Measurements from ENCODE around the gene TARBP1.
"Not testable (repeated sequence)": the region's sequence is repeated elsewhere in the genome, so short reads cannot be mapped to it uniquely, and the experiment has no call there.

The TARBP1 gene

DNA sequence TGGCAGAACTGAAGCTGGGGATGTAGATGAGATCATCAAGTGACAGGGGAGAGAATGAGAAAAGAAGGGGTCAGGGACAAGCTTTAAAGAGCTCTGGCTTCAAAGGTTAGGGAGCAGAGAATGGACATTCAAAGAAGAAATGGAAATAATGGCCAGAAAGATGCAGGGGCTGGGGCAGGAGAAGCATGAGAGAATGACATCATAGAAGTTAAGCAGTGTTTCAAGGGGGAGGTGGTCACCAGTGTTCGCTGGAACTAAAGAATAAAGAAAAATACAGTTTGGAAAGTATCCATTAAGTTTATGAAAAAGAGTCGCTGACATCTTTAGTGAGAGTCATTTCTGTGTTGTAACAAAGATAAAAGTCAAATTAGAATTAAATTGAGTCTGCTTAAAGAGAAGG lies 44.3 kb downstream of the TARBP1 start:
- no peak for DNase-seq

DNA sequence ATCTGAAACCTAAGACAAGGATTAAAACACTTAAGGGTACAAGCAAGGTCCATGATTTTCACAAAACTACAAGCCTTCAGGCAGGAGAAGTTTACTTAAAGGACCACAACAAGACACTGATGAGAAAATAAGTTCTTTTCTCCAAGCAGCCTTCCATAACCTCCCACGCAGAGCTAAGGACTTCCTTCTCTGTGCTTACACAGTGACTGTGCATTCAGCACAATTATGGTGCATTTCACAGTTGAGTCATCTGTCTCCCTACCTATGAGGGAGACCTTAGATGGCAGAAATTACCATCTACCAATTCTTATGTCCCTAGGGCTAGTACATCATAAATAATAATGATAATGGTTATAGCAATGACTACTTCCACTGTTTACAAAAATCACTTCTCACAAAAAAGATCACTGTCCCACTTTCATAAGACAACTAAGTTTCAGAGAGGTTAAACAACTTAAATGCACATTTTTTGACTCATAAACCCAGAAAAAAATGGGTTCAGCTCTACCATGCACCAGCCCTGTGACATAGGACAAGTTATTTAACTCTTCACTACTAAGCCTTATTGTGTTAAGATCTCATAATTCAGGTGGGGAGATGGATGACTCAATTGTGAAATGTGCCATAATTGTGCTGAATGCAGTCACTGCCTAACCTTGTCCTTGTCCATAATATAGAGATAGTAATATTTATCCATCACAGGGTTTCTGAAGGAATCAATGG lies 45.3 kb downstream of the TARBP1 start:
- no peak for DNase-seq

DNA sequence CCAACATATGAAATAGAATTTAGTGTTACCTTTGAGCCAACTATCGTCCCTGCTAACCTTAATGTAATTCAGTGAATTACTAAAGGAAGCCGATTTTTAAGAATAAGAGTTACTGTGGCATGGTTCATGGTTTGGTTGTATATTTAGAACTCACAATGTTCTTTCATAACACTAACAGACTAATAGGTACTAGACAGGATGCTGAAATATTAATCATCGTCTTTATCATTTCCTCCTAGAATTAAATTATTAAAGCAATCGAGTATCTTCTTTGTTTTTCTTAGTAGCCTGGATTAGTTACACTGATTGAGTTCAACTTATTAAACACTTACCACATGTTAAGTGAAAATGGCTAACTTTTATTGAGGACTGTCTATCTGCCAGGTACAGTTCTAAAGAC lies 47.7 kb downstream of the TARBP1 start:
- no peak for DNase-seq

DNA sequence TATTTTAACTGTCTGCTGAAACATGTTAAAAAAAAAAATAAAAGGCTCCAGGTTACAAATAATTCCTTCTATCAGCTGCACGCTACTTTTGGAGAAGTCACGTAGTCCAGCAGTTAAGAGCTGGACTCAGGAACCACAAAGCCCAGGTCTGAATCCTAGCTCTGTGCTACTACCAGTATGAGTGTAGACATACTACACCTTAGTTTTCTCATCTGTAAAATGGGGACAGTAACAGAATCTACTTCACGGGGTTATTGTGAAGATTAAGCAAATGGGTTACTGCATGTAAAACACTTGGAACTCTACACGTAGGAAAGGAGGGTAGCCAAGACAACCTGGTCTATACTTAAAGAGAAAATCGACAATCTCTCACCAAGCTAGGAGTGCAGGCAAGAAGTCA lies 48.3 kb downstream of the TARBP1 start:
- no peak for DNase-seq

DNA sequence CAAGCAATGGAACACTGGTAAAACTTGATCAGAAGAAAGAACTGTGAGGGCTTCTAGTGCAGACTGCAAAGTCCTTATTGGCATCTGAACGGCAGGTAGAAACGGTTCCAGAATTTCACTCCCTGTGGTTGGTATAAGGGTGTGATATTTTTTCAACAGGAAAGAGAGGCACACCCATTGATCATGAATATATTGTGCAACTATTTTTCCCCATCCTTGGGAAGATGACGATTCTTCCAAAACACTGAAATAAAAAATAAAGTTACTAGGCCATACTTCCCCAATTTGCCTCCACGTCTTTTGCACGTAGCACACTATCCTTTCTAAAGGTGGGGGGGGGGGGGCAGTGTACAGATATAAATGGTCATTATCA lies 49.6 kb downstream of the TARBP1 start:
- no peak for DNase-seq

DNA sequence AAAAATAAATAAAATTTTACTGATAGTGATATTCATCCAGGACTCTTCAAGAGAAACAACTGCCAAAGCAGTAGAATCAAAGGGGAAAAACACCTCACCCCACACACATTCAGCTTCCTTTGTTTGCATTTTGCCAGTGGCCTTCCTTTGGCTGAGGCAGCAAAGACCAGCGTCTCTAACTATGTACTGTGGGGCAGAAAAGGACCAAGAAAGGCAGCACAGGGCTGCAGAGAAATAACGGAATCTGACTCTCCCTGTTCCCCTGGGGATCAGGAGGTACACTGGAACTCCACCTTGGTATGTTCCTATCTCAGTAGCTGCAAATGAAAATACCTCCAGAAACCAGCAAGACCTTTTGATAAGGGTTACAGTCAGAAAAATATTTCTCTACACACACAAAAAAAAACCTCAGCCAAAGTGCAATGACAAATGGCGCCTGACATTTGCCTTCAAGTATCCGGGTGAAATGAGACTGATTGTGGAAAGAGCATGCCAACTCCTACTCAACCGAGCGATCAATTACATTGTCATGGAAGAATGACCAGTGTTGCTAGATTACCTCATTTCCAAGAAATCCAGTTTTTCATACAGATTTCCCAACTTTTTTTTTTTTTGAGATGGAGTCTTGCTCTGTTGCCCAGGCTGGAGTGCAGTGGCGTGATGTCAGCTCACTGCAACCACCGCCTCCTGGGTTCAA lies 50.9 kb downstream of the TARBP1 start:
- no peak for DNase-seq

DNA sequence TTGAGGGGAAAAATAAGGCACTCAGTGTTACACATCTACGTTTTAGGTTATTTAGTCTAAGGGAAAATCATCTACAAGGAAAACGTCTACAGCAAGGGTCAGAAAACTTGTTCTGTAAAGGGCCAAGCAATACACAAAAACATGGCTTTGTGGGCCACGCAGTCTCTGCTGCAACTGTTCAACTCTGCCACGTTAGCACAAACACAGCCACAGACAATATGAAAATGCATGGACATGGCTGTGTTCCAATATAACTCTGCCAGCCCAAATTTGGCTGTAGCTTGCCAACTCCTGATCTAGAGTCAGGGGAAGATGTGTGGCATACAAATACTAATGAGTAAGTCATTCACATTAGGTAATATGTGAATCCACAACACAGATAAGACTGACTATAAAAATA lies 65.0 kb downstream of the TARBP1 start:
- no peak for DNase-seq

DNA sequence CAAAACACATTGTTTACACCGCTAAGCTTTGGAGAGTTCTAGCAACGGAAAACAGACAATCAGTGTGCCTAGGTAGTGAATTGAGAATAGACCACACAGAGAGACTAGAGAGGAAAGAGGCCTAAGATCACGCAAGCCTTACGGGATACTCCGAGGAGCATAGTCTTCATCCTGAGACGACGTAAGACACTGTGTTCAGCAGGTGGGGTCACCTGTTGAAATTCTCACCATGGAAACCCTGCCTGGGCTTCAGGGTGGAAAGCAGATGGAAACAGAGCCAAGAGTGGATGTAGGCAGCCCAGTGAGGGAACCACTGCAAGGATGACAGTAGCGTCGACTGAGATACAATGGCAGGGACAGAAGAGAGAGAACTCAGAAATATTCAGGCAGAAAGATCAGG lies 65.5 kb downstream of the TARBP1 start:
- DNase-seq: no peak

DNA sequence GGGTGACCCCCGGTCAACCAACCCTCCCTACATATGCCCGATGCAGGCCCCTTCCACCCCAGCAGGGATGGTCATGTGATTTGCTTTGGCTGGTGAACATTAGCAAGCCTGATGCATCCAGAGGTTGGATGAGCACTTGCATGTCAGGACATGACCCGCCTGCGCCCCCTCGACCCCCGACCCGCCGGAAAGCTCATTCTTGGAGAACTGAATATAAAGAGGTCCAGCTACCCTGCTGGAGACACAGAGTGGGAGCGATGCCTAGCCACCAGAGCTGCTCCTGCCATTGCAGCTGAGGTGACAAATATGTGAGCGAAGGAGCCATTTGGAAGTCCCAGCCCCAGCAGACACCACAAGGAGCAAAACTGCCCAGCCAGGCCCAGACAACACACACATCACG lies 66.1 kb downstream of the TARBP1 start:
- no peak for DNase-seq

DNA sequence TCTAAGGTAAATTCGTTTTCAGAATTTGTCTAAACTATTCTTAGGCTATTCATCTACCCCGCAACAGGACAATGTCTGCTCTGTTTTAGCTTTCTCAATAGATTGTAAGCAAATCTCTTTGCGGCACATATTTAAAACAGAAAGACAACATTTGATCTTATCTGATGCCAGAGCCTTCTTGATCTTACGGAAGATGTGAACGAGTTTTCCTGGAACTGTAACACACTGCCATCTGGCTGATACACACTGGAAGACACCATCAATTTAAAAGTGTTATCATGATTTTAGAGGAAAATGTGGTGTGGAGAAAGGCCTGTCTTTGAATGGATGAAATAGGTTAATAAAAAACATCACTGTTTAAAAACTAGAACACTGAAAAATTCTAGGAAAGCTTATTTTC lies 69.7 kb downstream of the TARBP1 start:
- no peak for DNase-seq

DNA sequence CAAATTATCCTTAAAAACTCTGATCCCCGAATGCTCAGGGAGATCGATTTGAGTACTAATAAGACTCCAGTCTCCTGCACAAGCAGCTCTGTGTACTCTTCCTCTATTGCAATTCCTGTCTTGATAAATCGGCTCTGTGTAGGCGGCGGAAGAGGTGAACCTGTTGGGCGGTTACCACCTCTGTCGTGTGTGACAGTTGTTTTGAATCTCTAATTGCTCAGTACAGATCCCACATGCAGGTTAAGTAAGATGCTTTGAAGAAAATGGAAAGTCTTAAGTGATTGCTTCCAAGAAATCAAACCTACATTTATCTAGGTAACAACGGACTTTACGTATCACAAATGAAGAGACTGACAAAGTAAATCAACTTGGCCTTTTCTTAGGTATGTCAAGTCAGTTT lies 70.2 kb downstream of the TARBP1 start:
- DNase-seq: peak; percentile 66 to 69

DNA sequence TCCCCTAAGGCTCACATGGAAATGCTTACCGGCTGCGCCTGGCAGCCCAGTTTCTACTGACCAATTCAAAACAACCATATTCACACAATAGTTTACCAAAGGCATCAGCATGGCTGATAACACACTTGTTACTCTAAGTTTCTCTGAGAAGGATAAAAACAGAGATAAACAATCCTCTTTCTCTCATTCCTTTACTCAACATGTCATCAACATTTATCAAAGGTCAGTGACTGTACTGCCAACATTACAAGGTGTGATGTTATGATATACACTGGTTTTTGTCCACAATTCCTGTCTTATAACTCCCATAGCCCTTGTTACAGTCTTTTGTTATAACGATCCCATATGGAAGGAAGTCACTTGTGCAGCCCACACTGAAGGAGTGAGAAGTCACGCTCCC lies 72.1 kb downstream of the TARBP1 start:
- no peak for DNase-seq

DNA sequence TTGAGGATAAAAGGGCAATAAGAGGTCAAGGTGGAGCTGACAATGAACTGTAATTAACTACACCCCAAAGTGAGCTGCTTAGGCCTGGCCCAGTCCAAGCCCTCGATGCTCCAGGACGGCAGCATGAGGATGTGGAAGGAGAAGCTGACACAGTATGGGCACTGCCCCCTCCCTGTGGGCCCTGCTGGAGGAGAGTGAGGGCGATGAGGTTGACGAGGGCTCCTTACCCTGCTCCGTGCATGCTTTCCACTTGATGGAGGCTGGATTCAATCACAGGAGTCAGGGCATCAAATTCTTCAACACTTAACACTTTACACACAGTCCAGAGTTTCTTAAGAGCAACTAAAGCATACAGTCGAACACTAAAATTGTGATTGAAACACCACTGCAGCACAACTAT lies 73.3 kb downstream of the TARBP1 start:
- DNase-seq: no peak

DNA sequence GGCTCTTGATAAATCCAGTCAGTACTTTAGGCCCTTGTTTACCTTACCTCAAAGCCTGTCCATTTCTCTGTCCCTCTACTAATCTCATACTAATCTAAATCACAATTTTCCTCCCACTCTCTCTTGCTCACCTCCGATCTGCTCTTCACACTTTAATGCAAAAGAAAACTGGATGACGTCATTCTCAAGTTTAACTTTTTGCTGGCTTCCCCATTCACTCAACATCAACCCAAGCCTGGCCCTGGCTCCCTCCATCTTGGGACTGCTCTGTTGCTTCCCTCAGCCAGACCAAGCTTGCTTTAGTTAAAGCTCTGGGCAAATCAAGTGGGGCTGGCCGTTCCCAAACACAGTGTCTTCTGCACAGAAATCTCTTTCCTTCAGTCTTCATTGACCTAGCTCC lies 76.0 kb downstream of the TARBP1 start:
- DNase-seq: no peak

DNA sequence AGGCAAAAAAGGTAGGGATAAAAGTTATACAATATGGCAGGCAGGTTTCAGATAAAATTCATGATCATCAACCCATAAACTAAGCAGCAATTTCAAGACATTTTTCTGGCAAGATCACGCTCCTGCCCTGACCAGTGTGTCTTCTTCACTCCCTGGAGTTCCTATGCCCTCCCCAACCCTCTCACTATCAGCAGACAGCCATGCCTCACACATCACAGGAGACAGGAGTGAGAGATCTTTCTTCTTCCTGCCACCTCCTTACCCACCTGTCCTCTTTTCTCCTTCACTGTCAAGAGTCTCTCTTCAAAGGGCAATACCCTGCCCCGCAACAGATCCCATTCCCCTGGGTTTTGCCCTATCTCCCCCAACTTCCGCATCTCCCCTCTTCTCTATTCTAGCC lies 77.3 kb downstream of the TARBP1 start:
- DNase-seq: no peak

DNA sequence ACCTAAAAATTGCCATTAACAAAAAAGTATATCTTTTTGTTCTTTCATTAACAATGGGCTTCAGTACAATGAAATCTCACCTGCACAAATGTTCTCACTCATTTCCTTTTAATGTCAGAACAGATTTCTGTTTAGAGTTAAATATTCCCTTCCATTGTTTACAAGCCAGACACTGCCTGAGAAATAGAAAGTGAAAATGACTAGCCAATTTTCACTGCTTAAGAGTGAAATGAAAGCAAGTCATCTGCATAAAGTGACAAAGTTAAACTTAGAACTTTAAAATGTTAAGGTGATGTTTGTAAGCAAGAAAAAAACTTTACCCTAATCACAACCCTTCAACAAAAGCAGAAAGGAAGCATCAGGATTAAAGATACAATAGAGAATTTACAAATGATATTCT lies 78.2 kb downstream of the TARBP1 start:
- DNase-seq: no peak

DNA sequence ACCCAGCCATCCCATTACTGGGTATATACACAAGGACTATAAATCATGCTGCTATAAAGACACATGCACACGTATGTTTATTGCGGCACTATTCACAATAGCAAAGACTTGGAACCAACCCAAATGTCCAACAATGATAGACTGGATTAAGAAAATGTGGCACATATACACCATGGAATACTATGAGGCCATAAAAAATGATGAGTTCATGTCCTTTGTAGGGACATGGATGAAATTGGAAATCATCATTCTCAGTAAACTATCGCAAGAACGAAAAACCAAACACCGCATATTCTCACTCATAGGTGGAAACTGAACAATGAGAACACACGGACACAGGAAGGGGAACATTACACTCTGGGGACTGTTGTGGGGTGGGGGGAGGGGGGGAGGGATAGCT lies 79.5 kb downstream of the TARBP1 start:
- not testable (repeated sequence) for DNase-seq

DNA sequence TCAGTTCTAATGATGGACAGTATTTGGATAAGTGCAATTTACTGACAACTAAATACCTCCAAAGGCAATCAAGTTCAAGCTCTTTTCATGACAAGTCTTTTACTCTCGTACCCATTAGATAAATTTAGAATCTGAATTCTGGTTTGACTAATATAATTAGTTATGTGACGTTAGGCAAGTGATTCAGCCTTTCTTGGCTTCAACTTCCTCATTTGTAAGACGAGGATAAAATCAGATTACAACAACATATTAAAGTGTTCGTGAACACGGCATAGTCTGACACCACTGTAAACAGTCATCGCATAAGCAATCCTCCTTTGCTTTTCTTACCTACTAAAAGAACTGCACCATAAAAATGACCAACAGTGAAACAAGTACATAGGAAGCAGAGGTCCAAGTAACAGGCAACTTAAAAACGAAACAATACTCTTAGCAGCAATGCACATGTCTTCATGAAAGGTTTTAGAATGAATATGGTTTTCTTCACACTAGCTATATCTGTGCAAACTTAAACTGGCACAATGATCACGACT lies 80.1 kb downstream of the TARBP1 start:
- no peak for DNase-seq

DNA sequence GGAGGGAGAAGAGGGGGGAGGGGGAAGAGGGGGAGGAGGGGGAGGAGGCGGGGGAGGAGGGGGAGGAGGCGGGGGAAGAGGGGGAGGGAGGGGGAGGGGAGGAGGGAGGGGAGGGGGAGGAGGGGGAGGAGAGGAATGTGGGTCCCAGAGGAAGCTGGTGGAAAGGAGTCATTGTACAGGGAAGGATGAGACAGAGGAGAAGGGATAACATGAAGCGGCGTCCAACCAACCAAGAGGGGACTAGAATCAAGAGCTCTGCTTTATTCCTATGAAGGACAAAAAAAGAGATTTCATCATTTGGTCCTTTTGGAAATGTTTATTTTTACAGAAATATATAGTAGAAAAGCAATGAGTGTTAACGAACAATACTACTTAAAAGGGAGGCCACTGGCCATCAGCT lies 81.2 kb downstream of the TARBP1 start:
- no peak for DNase-seq

DNA sequence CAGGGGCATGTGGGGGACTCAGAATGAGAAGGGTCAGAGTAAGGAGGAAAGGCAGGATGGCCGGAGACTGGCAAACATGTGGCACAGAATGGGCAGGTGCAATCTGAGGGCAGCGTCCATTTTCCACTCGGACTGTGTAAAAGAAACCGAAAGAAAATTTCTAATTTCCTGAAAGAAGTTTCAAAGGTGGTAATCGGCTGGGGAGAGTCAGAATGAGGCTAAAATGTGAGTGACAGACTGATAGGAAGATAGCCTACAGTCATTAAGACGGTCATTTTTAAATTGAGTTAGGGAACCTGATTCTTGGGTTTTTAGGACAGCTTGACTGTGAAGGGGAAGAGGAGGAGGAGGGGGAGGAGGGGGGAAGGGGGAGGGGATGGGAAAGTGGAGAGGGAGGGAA lies 82.1 kb downstream of the TARBP1 start:
- no peak for DNase-seq

DNA sequence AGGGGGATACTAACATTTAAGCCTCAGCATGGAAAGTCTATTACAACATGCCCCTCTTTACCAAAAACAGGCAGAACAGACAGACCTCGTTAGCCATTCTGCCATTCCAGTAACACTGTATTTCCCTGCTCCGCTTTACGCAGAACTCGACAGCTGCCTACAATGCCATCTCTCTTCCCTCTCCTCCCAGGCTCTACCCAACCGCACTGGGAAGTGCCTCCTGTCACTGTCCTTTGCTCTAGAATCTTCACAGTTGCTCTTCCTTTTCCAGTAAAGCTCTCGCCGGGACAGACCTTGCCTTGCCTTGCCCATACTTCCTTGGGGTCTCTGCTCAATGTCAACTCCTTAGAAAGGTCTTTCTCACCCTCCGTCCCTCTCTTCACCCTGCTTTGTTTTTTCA lies 82.9 kb downstream of the TARBP1 start:
- no peak for DNase-seq

DNA sequence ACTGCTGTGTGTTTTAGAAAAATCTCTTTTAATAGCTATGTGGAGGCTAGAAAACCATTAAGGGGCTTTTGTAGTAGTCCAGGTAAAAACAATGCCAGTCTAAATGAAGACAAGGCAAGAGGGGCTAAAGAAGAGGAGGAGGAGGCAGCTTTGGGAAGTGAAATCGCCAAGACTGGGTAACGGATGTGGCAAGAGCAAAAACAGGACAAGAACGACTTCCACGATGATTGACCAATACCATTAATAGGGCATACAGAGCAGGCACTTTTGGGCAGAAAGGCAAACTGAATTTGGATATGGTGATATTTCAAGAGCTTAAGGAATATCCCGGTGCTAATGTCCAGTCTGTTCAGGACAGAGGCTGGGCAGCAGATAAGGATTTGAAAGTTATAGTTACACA lies 83.7 kb downstream of the TARBP1 start:
- no peak for DNase-seq

DNA sequence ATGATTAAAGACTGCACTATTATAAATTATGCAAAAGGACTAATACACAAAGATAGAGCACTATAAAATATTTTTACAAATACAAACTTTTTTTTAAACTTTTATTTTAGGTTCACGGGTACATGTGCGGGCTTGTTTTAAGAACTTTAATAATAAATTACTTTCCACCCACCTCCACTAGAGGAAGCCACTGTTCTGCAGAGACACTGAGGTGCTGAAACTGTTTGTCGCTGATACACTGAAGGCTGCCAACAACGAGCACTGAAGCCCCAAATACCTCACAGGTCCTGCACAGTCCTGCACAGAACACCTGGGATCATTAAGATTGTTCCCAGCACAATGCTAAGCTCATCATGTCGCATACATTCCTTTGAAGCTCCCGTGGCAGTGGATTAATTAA lies 85.8 kb downstream of the TARBP1 start:
- no peak for DNase-seq

DNA sequence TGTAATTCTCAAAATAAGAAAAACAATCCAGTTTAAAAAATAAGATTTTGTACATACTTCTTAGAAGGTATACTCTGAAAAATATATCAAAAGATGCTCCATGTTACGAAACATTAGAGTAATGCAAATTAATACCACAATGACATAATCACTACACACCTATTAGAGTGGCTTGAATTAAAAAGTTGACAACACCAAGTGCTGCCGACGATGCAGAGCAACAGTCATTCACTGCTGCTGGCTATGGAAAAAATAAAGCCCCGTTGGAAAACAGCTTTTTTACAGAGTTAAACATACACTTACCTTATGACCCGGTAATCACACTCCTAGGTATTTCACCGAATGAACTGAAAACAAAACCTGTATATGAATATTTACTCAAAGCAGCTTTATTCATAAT lies 90.9 kb downstream of the TARBP1 start:
- no peak for DNase-seq

DNA sequence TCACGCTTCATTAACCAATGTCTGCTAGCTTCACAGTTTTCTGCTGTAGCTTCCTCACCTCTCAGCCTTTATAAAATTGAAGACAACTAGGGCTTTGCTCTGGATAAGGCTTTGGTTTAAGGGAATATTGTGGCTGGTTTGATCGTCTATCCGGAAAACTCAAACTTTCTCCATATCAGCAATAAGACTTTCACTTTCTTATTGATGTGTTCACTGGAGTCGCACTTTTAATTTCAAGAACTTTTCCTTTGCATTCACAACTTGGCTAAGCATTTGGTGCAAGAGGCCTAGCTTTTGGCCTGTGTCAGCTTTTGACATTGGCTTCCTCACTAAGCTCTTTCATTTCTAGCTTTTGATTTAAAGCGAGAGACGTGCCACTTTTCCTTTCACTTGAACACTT lies 92.9 kb downstream of the TARBP1 start:
- no peak for DNase-seq

All from stimulated activated CD4-positive, alpha-beta T cell treated with anti-CD3 and anti-CD28 coated beads, Interleukin-2, amount 100 ng/mL, for 24 hours (primary cell).